Stimulated activated CD8-positive, alpha-beta memory T cell treated with anti-CD3 and anti-CD28 coated beads, Interleukin-4, amount 100 ng/mL, for 1 hour (primary cell): ENCODE data around the gene ASPG.
A peak's percentile ranks its signal among the peaks of the same experiment; 100 is the strongest.

Experiments
- DNase-seq, 2 donors: peaks; one replicate each; pipeline ENCODE4 v3.0.0-alpha.2; 2020; ENCODE audit warnings: low read depth in 2 of 2, low spot score in 1 of 2

Gene ASPG

GRCh38 chr14:104075530-104076151 is 9.9 kb upstream of the ASPG start:
- DNase-seq: no peak

GRCh38 chr14:104076743-104077142 is 8.8 kb upstream of the ASPG start:
- no peak for DNase-seq

- DNase-seq: peak; percentile 64 to 68
These were observed 7.5 kb upstream of the ASPG start for GRCh38 chr14:104078031-104078455.

- DNase-seq: no peak
These were observed 4.9 kb upstream of the ASPG start for GRCh38 chr14:104080376-104081260.

- no peak for DNase-seq
These were observed 4.2 kb upstream of the ASPG start for GRCh38 chr14:104081261-104081835.

GRCh38 chr14:104081951-104082464 is 3.5 kb upstream of the ASPG start:
- DNase-seq: no peak

- no peak for DNase-seq
These were observed 2.7 kb upstream of the ASPG start for GRCh38 chr14:104082807-104083206.

- no peak for DNase-seq
These were observed 1.1 kb upstream of the ASPG start for GRCh38 chr14:104084251-104085002.

GRCh38 chr14:104085889-104086201 is 345 bp downstream of the ASPG start:
- DNase-seq: no peak

- no peak for DNase-seq
These were observed 735 bp downstream of the ASPG start for GRCh38 chr14:104086210-104086660.

GRCh38 chr14:104086661-104087461 is 1.4 kb downstream of the ASPG start:
- DNase-seq: no peak

- no peak for DNase-seq
These were observed 2.0 kb downstream of the ASPG start for GRCh38 chr14:104087505-104087904.

- no peak for DNase-seq
These were observed 2.7 kb downstream of the ASPG start for GRCh38 chr14:104087981-104088850.

- DNase-seq: no peak
These were observed 4.7 kb downstream of the ASPG start for GRCh38 chr14:104090071-104090748.

- no peak for DNase-seq
These were observed 5.8 kb downstream of the ASPG start for GRCh38 chr14:104091061-104091926.

- no peak for DNase-seq
These were observed 6.6 kb downstream of the ASPG start for GRCh38 chr14:104091927-104092771.

- DNase-seq: no peak
These were observed 7.4 kb downstream of the ASPG start for GRCh38 chr14:104092931-104093365.
